Caco-2 (cell line): ENCODE measurements around the gene PCK2. TPM values are rescaled to one million over a fixed set of nuclear protein-coding genes. Genes with fewer than 3 reads are reported as not detected.

Experiments used
- BruUV-seq: library from RNA; stranded (reverse); fragments of 400-500 nt; replicated peaks from 2 replicates; lab custom pipeline; 2021; lab: Mats Ljungman, UMichigan
- CTCF ChIA-PET: fragments of 300-600 bp; sonication (Branson Sonifier 250); formaldehyde crosslinking; loops from one replicate; lab custom pipeline; 2022; ENCODE audit warnings: antibody characterized with exemption; lab: Charles Lee
- POLR2A ChIA-PET: fragments of 300-600 bp; sonication (Branson Sonifier 250); formaldehyde crosslinking; loops from one replicate; lab custom pipeline; 2022; ENCODE audit warnings: antibody characterized with exemption; lab: Charles Lee
- DNase-seq, 2 experiments: peaks; one replicate each; pipeline versions ENCODE4 v3.0.0 to v3.0.0-alpha.2; 2020 to 2022
- H3K27me3 ChIP-seq: replicated peaks from 2 replicates; pipeline ENCODE4 v1.6.0; 2011; ENCODE audit warnings: low read length; ENCODE audit not compliant: control insufficient read depth, insufficient read depth
- H3K36me3 ChIP-seq: 2 replicates; pipeline ENCODE4 v1.5.1; 2011; ENCODE audit warnings: low read length; ENCODE audit not compliant: control insufficient read depth, insufficient read depth
- H3K4me1 ChIP-seq: fragments of 250-450 bp; sonication (Bioruptor Pico); 2 replicates; pipeline ENCODE4 v1.5.1; 2020; ENCODE audit warnings: mild to moderate bottlenecking
- H3K4me3 ChIP-seq: 2 replicates; pipeline ENCODE4 v1.5.1; 2011; ENCODE audit warnings: low read depth, mild to moderate bottlenecking, control low read depth, low read length
- H3K9me3 ChIP-seq: fragments of 250-450 bp; sonication (Bioruptor Pico); 2 replicates; pipeline ENCODE4 v1.5.1; 2020; ENCODE audit warnings: mild to moderate bottlenecking, moderate library complexity
- H3K27ac Mint-ChIP-seq: one replicate; pipeline ENCODE4 v1.8.0; 2022; ENCODE audit warnings: mixed read lengths; ENCODE audit not compliant: unreplicated experiment
- H3K27me3 Mint-ChIP-seq: one replicate; pipeline ENCODE4 v1.8.0; 2022; ENCODE audit warnings: mixed read lengths; ENCODE audit not compliant: insufficient read depth, unreplicated experiment
- H3K36me3 Mint-ChIP-seq: one replicate; pipeline ENCODE4 v1.8.0; 2022; ENCODE audit warnings: mild to moderate bottlenecking, mixed read lengths; ENCODE audit not compliant: insufficient read depth, unreplicated experiment
- H3K4me1 Mint-ChIP-seq: one replicate; pipeline ENCODE4 v1.8.0; 2022; ENCODE audit warnings: low read depth, mixed read lengths; ENCODE audit not compliant: unreplicated experiment
- H3K4me3 Mint-ChIP-seq: one replicate; pipeline ENCODE4 v1.8.0; 2022; ENCODE audit warnings: mild to moderate bottlenecking, moderate library complexity, mixed read lengths; ENCODE audit not compliant: unreplicated experiment
- H3K9me3 Mint-ChIP-seq: one replicate; pipeline ENCODE4 v1.8.0; 2022; ENCODE audit warnings: mixed read lengths; ENCODE audit not compliant: unreplicated experiment
- CTCF ChIP-seq, 2 experiments: fragments of 200-600 bp in 1 of 2; IDR thresholded peaks; 1 replicate in 1 of 2; 2 replicates in 1 of 2; pipeline versions ENCODE4 v1.5.1 to v1.8.0; 2011 to 2022; ENCODE audit warnings: antibody characterized with exemption in 1 of 2, control low read depth in 1 of 2, inconsistent platforms in 1 of 2, low read depth in 1 of 2, low read length in 1 of 2, mild to moderate bottlenecking in 1 of 2, moderate library complexity in 1 of 2; ENCODE audit not compliant: insufficient read depth in 1 of 2, severe bottlenecking in 1 of 2, unreplicated experiment in 1 of 2
- intact Hi-C: fragments of 100-400 bp; cut with micrococcal nuclease; formaldehyde crosslinking; loops from one replicate; pipeline ENCODE4 v1.10.0; 2022; ENCODE audit not compliant: unreplicated experiment
- total RNA-seq: library from RNA; stranded (reverse); gene quantifications from 2 replicates; pipeline ENCODE4 v1.2.3, GENCODE V29; 2022

Gene PCK2
- total RNA-seq, 1 experiment from 2014 or later: 146 TPM

- Mint-ChIP-seq H3K4me1 (peaks cover 9% of the 10 kb centered on the region), H3K36me3 (peaks cover 5% of the 10 kb centered on the region), H3K27me3 (no peaks in the 10 kb centered on the region), H3K9me3 (no peaks in the 10 kb centered on the region), H3K4me3 (no peak overlapping the region), H3K27ac (no peak overlapping the region)
- CTCF ChIA-PET: interaction anchor here (0.5 kb wide), 1 partner anchor 31 kb away, joined by 5 read pairs; no protein-coding TSS in a partner anchor
- Histone ChIP-seq H3K36me3 (no peaks in the 10 kb centered on the region), H3K9me3 (no peaks in the 10 kb centered on the region), H3K4me1 (peaks cover 3% of the 10 kb centered on the region; the same call in 1 of the 2 replicates), H3K4me3 (no peak overlapping the region), H3K27me3 (no peaks in the 10 kb centered on the region; the same call in 1 of the 2 replicates)
- no peak for TF ChIP-seq CTCF (IDR thresholded peaks at IDR 0.05; ENCODE audit: insufficient read depth in 1 of 2, low read depth in 1 of 2, low read length in 1 of 2, severe bottlenecking in 1 of 2, unreplicated experiment in 1 of 2)
- BruUV-seq: no TSS peak
- no peak for DNase-seq
- POLR2A ChIA-PET: no interaction called here
- intact Hi-C loops: no loop called here
These were observed 18.4 kb upstream of the PCK2 start for GRCh38 chr14:24075485-24076301.

GRCh38 chr14:24076302-24076601 lies 17.9 kb upstream of the PCK2 start:
- no peaks in the 10 kb centered on the region for H3K9me3 Mint-ChIP-seq
- no peak overlapping the region for H3K4me3 Mint-ChIP-seq
- Histone ChIP-seq H3K9me3 (no peaks in the 10 kb centered on the region), H3K36me3 (no peaks in the 10 kb centered on the region), H3K4me3 (no peak overlapping the region), H3K4me1 (peaks cover 6% of the 10 kb centered on the region; the same call in 1 of the 2 replicates), H3K27me3 (no peaks in the 10 kb centered on the region; the same call in 1 of the 2 replicates)
- BruUV-seq: no TSS peak
- no peak overlapping the region for H3K27ac Mint-ChIP-seq
- no peak for DNase-seq
- ChIA-PET CTCF (no interaction called here), POLR2A (no interaction called here)
- H3K36me3 Mint-ChIP-seq: peaks cover 5% of the 10 kb centered on the region
- peaks cover 9% of the 10 kb centered on the region for H3K4me1 Mint-ChIP-seq
- intact Hi-C loops: no loop called here
- TF ChIP-seq CTCF (IDR thresholded peaks at IDR 0.05; ENCODE audit: insufficient read depth in 1 of 2, low read depth in 1 of 2, low read length in 1 of 2, severe bottlenecking in 1 of 2, unreplicated experiment in 1 of 2): no peak
- H3K27me3 Mint-ChIP-seq: no peaks in the 10 kb centered on the region

GRCh38 chr14:24077086-24077485 lies 17.0 kb upstream of the PCK2 start:
- no peak overlapping the region for H3K4me3 ChIP-seq
- H3K27me3 Mint-ChIP-seq: no peaks in the 10 kb centered on the region
- DNase-seq: no peak
- intact Hi-C loops: no loop called here
- peaks cover 6% of the 10 kb centered on the region for H3K36me3 Mint-ChIP-seq
- no peak overlapping the region for H3K4me3 Mint-ChIP-seq
- peaks cover 13% of the 10 kb centered on the region for H3K4me1 Mint-ChIP-seq
- POLR2A ChIA-PET: no interaction called here
- no peaks in the 10 kb centered on the region for H3K36me3 ChIP-seq
- no peak overlapping the region for H3K27ac Mint-ChIP-seq
- no peaks in the 10 kb centered on the region for H3K9me3 ChIP-seq
- CTCF ChIA-PET: no interaction called here
- no peaks in the 10 kb centered on the region for H3K9me3 Mint-ChIP-seq
- no peak for TF ChIP-seq CTCF (IDR thresholded peaks at IDR 0.05; ENCODE audit: insufficient read depth in 1 of 2, low read depth in 1 of 2, low read length in 1 of 2, severe bottlenecking in 1 of 2, unreplicated experiment in 1 of 2)
- no TSS peak for BruUV-seq
- no peaks in the 10 kb centered on the region; the same call in 1 of the 2 replicates for H3K27me3 ChIP-seq
- peaks cover 10% of the 10 kb centered on the region for H3K4me1 ChIP-seq
